ENCODE results near the gene KL. TPM values are rescaled to one million over a fixed set of nuclear protein-coding genes. Genes with fewer than 3 reads are reported as not detected.

KL gene
- total RNA-seq, 1 experiment from 2014 or later: 0.28 TPM

DNA sequence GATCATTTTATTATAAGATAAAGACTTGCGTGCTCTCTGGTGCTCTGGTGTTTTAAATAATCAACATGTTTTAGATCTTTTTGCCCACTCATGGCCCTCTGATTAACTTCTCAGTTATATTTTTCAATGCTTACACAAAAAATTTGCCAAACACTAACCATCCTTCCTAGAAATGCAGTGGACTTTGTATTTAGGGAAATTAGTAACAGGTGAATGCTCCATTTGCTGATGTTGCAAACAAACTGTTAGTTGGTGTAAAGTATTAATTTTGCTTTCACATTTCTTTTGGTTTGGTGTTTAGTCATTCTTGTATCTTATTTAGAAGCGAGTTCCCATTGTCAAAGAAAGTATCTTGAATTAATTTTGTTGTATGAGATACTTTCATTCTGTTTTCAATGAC is 2.7 kb downstream of the KL start:
- BruUV-seq (replicated peaks): no TSS peak
- Histone ChIP-seq H3K27ac (ENCODE audit: low read length) (no peak overlapping the region), H3K27me3 (ENCODE audit: control insufficient read depth, insufficient read depth, low read length) (peaks cover 4% of the 10 kb centered on the region), H3K4me1 (ENCODE audit: control insufficient read depth, insufficient read depth, low read length) (no peaks in the 10 kb centered on the region), H3K4me3 (ENCODE audit: low read depth in 2 of 2, low read length in 2 of 2) (no peak overlapping the region), H3K9me3 (ENCODE audit: control insufficient read depth, insufficient read depth, low read depth, low read length) (no peaks in the 10 kb centered on the region), H3K36me3 (ENCODE audit: control insufficient read depth, insufficient read depth, low read length) (no peaks in the 10 kb centered on the region)
- in situ Hi-C loops (cut with HindIII; ENCODE audit: low pct_unique_long_range_greater_than_20kb, low sequenced_read_pairs): no loop called here
- no peak for DNase-seq (ENCODE audit: low read depth, low spot score)
- no peak for TF ChIP-seq TCF7L2 (IDR thresholded peaks at IDR 0.05; ENCODE audit: low read depth, low read length)
- TF ChIP-seq, protein P1, sequence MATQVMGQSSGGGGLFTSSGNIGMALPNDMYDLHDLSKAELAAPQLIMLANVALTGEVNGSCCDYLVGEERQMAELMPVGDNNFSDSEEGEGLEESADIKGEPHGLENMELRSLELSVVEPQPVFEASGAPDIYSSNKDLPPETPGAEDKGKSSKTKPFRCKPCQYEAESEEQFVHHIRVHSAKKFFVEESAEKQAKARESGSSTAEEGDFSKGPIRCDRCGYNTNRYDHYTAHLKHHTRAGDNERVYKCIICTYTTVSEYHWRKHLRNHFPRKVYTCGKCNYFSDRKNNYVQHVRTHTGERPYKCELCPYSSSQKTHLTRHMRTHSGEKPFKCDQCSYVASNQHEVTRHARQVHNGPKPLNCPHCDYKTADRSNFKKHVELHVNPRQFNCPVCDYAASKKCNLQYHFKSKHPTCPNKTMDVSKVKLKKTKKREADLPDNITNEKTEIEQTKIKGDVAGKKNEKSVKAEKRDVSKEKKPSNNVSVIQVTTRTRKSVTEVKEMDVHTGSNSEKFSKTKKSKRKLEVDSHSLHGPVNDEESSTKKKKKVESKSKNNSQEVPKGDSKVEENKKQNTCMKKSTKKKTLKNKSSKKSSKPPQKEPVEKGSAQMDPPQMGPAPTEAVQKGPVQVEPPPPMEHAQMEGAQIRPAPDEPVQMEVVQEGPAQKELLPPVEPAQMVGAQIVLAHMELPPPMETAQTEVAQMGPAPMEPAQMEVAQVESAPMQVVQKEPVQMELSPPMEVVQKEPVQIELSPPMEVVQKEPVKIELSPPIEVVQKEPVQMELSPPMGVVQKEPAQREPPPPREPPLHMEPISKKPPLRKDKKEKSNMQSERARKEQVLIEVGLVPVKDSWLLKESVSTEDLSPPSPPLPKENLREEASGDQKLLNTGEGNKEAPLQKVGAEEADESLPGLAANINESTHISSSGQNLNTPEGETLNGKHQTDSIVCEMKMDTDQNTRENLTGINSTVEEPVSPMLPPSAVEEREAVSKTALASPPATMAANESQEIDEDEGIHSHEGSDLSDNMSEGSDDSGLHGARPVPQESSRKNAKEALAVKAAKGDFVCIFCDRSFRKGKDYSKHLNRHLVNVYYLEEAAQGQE (IDR thresholded peaks at IDR 0.05; ENCODE audit: insufficient read depth in 1 of 2, low read depth in 2 of 2, low read length in 1 of 2): no peak
- no peak for TF ChIP-seq POLR2AphosphoS5 (IDR thresholded peaks at IDR 0.05; ENCODE audit: low read depth, low read length)
- TF ChIP-seq, protein P2, sequence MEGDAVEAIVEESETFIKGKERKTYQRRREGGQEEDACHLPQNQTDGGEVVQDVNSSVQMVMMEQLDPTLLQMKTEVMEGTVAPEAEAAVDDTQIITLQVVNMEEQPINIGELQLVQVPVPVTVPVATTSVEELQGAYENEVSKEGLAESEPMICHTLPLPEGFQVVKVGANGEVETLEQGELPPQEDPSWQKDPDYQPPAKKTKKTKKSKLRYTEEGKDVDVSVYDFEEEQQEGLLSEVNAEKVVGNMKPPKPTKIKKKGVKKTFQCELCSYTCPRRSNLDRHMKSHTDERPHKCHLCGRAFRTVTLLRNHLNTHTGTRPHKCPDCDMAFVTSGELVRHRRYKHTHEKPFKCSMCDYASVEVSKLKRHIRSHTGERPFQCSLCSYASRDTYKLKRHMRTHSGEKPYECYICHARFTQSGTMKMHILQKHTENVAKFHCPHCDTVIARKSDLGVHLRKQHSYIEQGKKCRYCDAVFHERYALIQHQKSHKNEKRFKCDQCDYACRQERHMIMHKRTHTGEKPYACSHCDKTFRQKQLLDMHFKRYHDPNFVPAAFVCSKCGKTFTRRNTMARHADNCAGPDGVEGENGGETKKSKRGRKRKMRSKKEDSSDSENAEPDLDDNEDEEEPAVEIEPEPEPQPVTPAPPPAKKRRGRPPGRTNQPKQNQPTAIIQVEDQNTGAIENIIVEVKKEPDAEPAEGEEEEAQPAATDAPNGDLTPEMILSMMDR (IDR thresholded peaks at IDR 0.05): no peak
- no peak for TF ChIP-seq SIN3A (IDR thresholded peaks at IDR 0.05; ENCODE audit: borderline replicate concordance, insufficient read depth, low read depth, low read length)
- intact Hi-C loops (cut with micrococcal nuclease; ENCODE audit: unreplicated experiment): no loop called here
- ChIA-PET CTCF (no interaction called here), POLR2A (no interaction called here)
- ATAC-seq: no peak

DNA sequence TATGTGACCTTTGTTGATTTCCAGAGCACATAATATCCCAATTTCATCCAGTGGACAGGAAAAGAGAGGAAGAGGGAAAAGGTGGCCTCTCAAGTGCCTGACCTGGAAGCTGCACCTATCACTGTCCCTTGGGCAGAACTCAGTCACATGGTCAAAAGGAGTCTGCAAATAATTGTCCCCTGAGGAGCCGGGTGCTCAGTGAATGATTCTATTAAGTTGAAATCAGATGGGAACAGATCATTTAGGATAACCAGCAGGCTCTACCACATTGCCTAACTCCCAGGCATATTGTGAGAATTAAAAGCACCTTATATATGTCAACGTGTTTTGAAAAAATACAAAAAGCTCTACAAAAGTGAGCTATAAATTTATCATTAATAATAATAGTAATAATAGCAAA is 6.8 kb downstream of the KL start:
- Histone ChIP-seq H3K4me3 (ENCODE audit: low read depth in 2 of 2, low read length in 2 of 2) (no peak overlapping the region), H3K27me3 (ENCODE audit: control insufficient read depth, insufficient read depth, low read length) (peaks cover 4% of the 10 kb centered on the region), H3K9me3 (ENCODE audit: control insufficient read depth, insufficient read depth, low read depth, low read length) (no peaks in the 10 kb centered on the region), H3K36me3 (ENCODE audit: control insufficient read depth, insufficient read depth, low read length) (no peaks in the 10 kb centered on the region), H3K27ac (ENCODE audit: low read length) (no peak overlapping the region), H3K4me1 (ENCODE audit: control insufficient read depth, insufficient read depth, low read length) (no peaks in the 10 kb centered on the region)
- in situ Hi-C loops (cut with HindIII; ENCODE audit: low pct_unique_long_range_greater_than_20kb, low sequenced_read_pairs) (no loop called here), intact Hi-C loops (cut with micrococcal nuclease; ENCODE audit: unreplicated experiment) (no loop called here)
- DNase-seq (ENCODE audit: low read depth, low spot score) (no peak), ATAC-seq (no peak)
- CTCF ChIA-PET: no interaction called here
- no TSS peak for BruUV-seq (replicated peaks)
- POLR2A ChIA-PET: no interaction called here
- TF ChIP-seq, protein P1 (IDR thresholded peaks at IDR 0.05; ENCODE audit: insufficient read depth in 1 of 2, low read depth in 2 of 2, low read length in 1 of 2): no peak
- no peak for TF ChIP-seq SIN3A (IDR thresholded peaks at IDR 0.05; ENCODE audit: borderline replicate concordance, insufficient read depth, low read depth, low read length)
- TF ChIP-seq, protein P2 (IDR thresholded peaks at IDR 0.05): no peak
- no peak for TF ChIP-seq TCF7L2 (IDR thresholded peaks at IDR 0.05; ENCODE audit: low read depth, low read length)
- TF ChIP-seq POLR2AphosphoS5 (IDR thresholded peaks at IDR 0.05; ENCODE audit: low read depth, low read length): no peak

Measured in Panc1 (cell line).